ENCODE results near the gene WWOX. TPM values are rescaled to one million over a fixed set of nuclear protein-coding genes. Genes with fewer than 3 reads are reported as not detected.

The WWOX gene
- polyA plus RNA-seq, 1 donor from 2014 or later, result 25.6 TPM

GRCh38 chr16:79134300-79134699 is 1034.8 kb downstream of the WWOX start:
- H3K4me2 ChIP-seq (ENCODE audit: low read length), result no peak overlapping the region
- no peaks in the 10 kb centered on the region for H3F3A ChIP-seq (ENCODE audit: insufficient read depth, low read length, poor library complexity, severe bottlenecking)
- H3K9ac ChIP-seq (ENCODE audit: low read length), result no peak overlapping the region
- H3K27me3 ChIP-seq (ENCODE audit: insufficient read depth, low read depth, low read length), result no peaks in the 10 kb centered on the region
- H2AFZ ChIP-seq (ENCODE audit: low read depth, low read length), result no peak overlapping the region
- no peaks in the 10 kb centered on the region for H3K9me2 ChIP-seq (ENCODE audit: insufficient read depth, low read length)
- H3K4me3 ChIP-seq (ENCODE audit: low read length), result no peak overlapping the region
- H3K79me2 ChIP-seq (replicated peaks; ENCODE audit: insufficient read depth, low read length), result no peaks in the 10 kb centered on the region
- no peaks in the 10 kb centered on the region for H4K20me1 ChIP-seq (ENCODE audit: insufficient read depth)
- no peaks in the 10 kb centered on the region for H3K9me3 ChIP-seq (ENCODE audit: low read length)
- no peak overlapping the region for H3K27ac ChIP-seq (ENCODE audit: low read length)
- H3K36me3 ChIP-seq (ENCODE audit: insufficient read depth, low read length), result no peaks in the 10 kb centered on the region
- TF ChIP-seq POLR2AphosphoS5 (IDR thresholded peaks at IDR 0.05), result no peak
- TF ChIP-seq CTCF (IDR thresholded peaks at IDR 0.05; ENCODE audit: poor library complexity, severe bottlenecking), result no peak
- TF ChIP-seq SMC3 (conservative IDR thresholded peaks at IDR 0.05; ENCODE audit: poor library complexity), result no peak
- TF ChIP-seq MXI1 (conservative IDR thresholded peaks at IDR 0.05; ENCODE audit: poor library complexity, severe bottlenecking), result no peak
- TF ChIP-seq EZH2 (IDR thresholded peaks at IDR 0.05; ENCODE audit: borderline replicate concordance, insufficient read depth, low read length, poor library complexity, severe bottlenecking), result no peak
- TF ChIP-seq REST (IDR thresholded peaks at IDR 0.05; ENCODE audit: borderline replicate concordance), result no peak
- TF ChIP-seq EP300 (conservative IDR thresholded peaks at IDR 0.05; ENCODE audit: poor library complexity, severe bottlenecking), result no peak
- TF ChIP-seq TAF1 (IDR thresholded peaks at IDR 0.05; ENCODE audit: low read depth), result no peak
- no peak for TF ChIP-seq RAD21 (conservative IDR thresholded peaks at IDR 0.05)

GRCh38 chr16:79136955-79137354 is 1037.5 kb downstream of the WWOX start:
- H3K9me2 ChIP-seq (ENCODE audit: insufficient read depth, low read length), result no peaks in the 10 kb centered on the region
- H3K4me2 ChIP-seq (ENCODE audit: low read length), result no peak overlapping the region
- no peaks in the 10 kb centered on the region for H3K36me3 ChIP-seq (ENCODE audit: insufficient read depth, low read length)
- TF ChIP-seq SMC3 (conservative IDR thresholded peaks at IDR 0.05; ENCODE audit: poor library complexity), result no peak
- no peak for TF ChIP-seq EP300 (conservative IDR thresholded peaks at IDR 0.05; ENCODE audit: poor library complexity, severe bottlenecking)
- no peak for TF ChIP-seq MXI1 (conservative IDR thresholded peaks at IDR 0.05; ENCODE audit: poor library complexity, severe bottlenecking)
- TF ChIP-seq EZH2 (IDR thresholded peaks at IDR 0.05; ENCODE audit: borderline replicate concordance, insufficient read depth, low read length, poor library complexity, severe bottlenecking), result no peak
- H3K27ac ChIP-seq (ENCODE audit: low read length), result no peak overlapping the region
- H3K79me2 ChIP-seq (replicated peaks; ENCODE audit: insufficient read depth, low read length), result no peaks in the 10 kb centered on the region
- no peaks in the 10 kb centered on the region for H3K27me3 ChIP-seq (ENCODE audit: insufficient read depth, low read depth, low read length)
- no peak overlapping the region for H2AFZ ChIP-seq (ENCODE audit: low read depth, low read length)
- no peak overlapping the region for H3K9ac ChIP-seq (ENCODE audit: low read length)
- no peaks in the 10 kb centered on the region for H3K9me3 ChIP-seq (ENCODE audit: low read length)
- no peaks in the 10 kb centered on the region for H3F3A ChIP-seq (ENCODE audit: insufficient read depth, low read length, poor library complexity, severe bottlenecking)
- H3K4me3 ChIP-seq (ENCODE audit: low read length), result no peak overlapping the region
- H4K20me1 ChIP-seq (ENCODE audit: insufficient read depth), result no peaks in the 10 kb centered on the region

Data from neural cell (in vitro differentiated cells).